HEK293 (cell line): ENCODE results near the gene BLTP3B.

Source experiments
- CTCF ChIA-PET: fragments of 350-600 bp; formaldehyde crosslinking; extraction: SDS; loops from one replicate; lab custom pipeline; 2021; ENCODE audit warnings: antibody characterized with exemption; lab: Yijun Ruan, JAX
- POLR2A ChIA-PET: fragments of 300-600 bp; formaldehyde crosslinking; extraction: SDS; loops from one replicate; lab custom pipeline; 2020; ENCODE audit warnings: antibody characterized with exemption, inconsistent platforms; lab: Yijun Ruan, JAX
- H3K27ac ChIP-seq: fragments of 200-500 bp; sonication (Bioruptor generic); 2 replicates; pipeline ENCODE4 v1.5.1; 2014; ENCODE audit warnings: low read depth, low read length, control low read depth, inconsistent platforms; ENCODE audit errors: extremely low read depth
- H3K36me3 ChIP-seq, 2 experiments: fragments of 200-500 bp in 1 of 2; sonication (Bioruptor generic) in 1 of 2; 1 replicate in 1 of 2; 2 replicates in 1 of 2; pipeline ENCODE4 v1.5.1; 2014 to 2017; ENCODE audit warnings: inconsistent platforms in 2 of 2, low read length in 2 of 2; ENCODE audit not compliant: control insufficient read depth in 2 of 2, insufficient read depth in 1 of 2
- H3K4me1 ChIP-seq: fragments of 200-500 bp; sonication (Bioruptor generic); 2 replicates; pipeline ENCODE4 v1.5.1; 2014; ENCODE audit warnings: mild to moderate bottlenecking, low read length, inconsistent platforms; ENCODE audit not compliant: control insufficient read depth, insufficient read depth
- H3K4me3 ChIP-seq: 2 replicates; pipeline ENCODE4 v1.5.1; 2011; ENCODE audit warnings: low read depth, mild to moderate bottlenecking, control low read depth, low read length, moderate library complexity
- H3K9me3 ChIP-seq: fragments of 200-500 bp; sonication (Bioruptor generic); 2 replicates; pipeline ENCODE4 v1.5.1; 2014; ENCODE audit warnings: low read depth, low read length, inconsistent platforms; ENCODE audit not compliant: control insufficient read depth, insufficient read depth
- KLF10 ChIP-seq: fragments of 450-650 bp; IDR thresholded peaks from 2 replicates; pipeline ENCODE4 v1.5.1; 2018; ENCODE audit warnings: missing biosample characterization, mild to moderate bottlenecking, missing genetic modification characterization
- MYNN ChIP-seq: fragments of 450-650 bp; formaldehyde crosslinking; IDR thresholded peaks from 2 replicates; pipeline ENCODE4 v1.5.1; 2016; ENCODE audit warnings: missing biosample characterization, missing genetic modification characterization, borderline replicate concordance
- RBAK ChIP-seq: fragments of 450-650 bp; formaldehyde crosslinking; IDR thresholded peaks from 2 replicates; pipeline ENCODE4 v1.5.1; 2016; ENCODE audit warnings: missing biosample characterization, missing genetic modification characterization
- SP7 ChIP-seq: fragments of 450-650 bp; formaldehyde crosslinking; IDR thresholded peaks from 2 replicates; pipeline ENCODE4 v1.5.1; 2016; ENCODE audit warnings: missing biosample characterization, missing genetic modification characterization
- ZEB2 ChIP-seq: fragments of 450-650 bp; formaldehyde crosslinking; IDR thresholded peaks from 2 replicates; pipeline ENCODE4 v1.5.1; 2016; ENCODE audit warnings: missing biosample characterization, missing genetic modification characterization
- ZNF19 ChIP-seq: fragments of 450-650 bp; formaldehyde crosslinking; IDR thresholded peaks from 2 replicates; pipeline ENCODE4; 2016; ENCODE audit warnings: missing biosample characterization, missing genetic modification characterization, low read depth
- ZNF223 ChIP-seq: fragments of 450-650 bp; formaldehyde crosslinking; IDR thresholded peaks from 2 replicates; pipeline ENCODE4 v1.5.1; 2016; ENCODE audit warnings: missing biosample characterization, missing genetic modification characterization
- ZNF23 ChIP-seq: fragments of 450-650 bp; formaldehyde crosslinking; IDR thresholded peaks from 2 replicates; pipeline ENCODE4 v1.5.1; 2016; ENCODE audit warnings: missing biosample characterization, missing genetic modification characterization, borderline replicate concordance
- ZNF335 ChIP-seq: fragments of 450-650 bp; formaldehyde crosslinking; conservative IDR thresholded peaks from 2 replicates; pipeline ENCODE4 v1.5.1; 2016; ENCODE audit warnings: missing biosample characterization, missing genetic modification characterization
- ZNF366 ChIP-seq: fragments of 450-650 bp; formaldehyde crosslinking; conservative IDR thresholded peaks from 2 replicates; pipeline ENCODE4 v1.5.1; 2016; ENCODE audit warnings: missing biosample characterization, missing genetic modification characterization
- ZNF37A ChIP-seq: fragments of 450-650 bp; IDR thresholded peaks from 2 replicates; pipeline ENCODE4 v1.5.1; 2018; ENCODE audit warnings: missing biosample characterization, missing genetic modification characterization
- ZNF560 ChIP-seq: fragments of 450-650 bp; formaldehyde crosslinking; IDR thresholded peaks from 2 replicates; pipeline ENCODE4 v1.5.1; 2017; ENCODE audit warnings: missing biosample characterization, missing genetic modification characterization, borderline replicate concordance
- ZNF600 ChIP-seq: fragments of 450-650 bp; formaldehyde crosslinking; IDR thresholded peaks from 2 replicates; pipeline ENCODE4 v1.5.1; 2016; ENCODE audit warnings: missing biosample characterization, missing genetic modification characterization
- ZNF629 ChIP-seq: fragments of 450-650 bp; formaldehyde crosslinking; IDR thresholded peaks from 2 replicates; pipeline ENCODE4 v1.5.1; 2017; ENCODE audit warnings: missing biosample characterization, missing genetic modification characterization
- ZNF658 ChIP-seq: fragments of 450-650 bp; formaldehyde crosslinking; IDR thresholded peaks from 2 replicates; pipeline ENCODE4; 2016; ENCODE audit warnings: missing biosample characterization, missing genetic modification characterization
- ZNF701 ChIP-seq: fragments of 450-650 bp; formaldehyde crosslinking; IDR thresholded peaks from 2 replicates; pipeline ENCODE4 v1.5.1; 2016; ENCODE audit warnings: missing biosample characterization, missing genetic modification characterization
- TF ChIP-seq, protein P1 (sequence below): fragments of 450-650 bp; formaldehyde crosslinking; IDR thresholded peaks from 2 replicates; pipeline ENCODE4 v1.5.1; 2016; ENCODE audit warnings: missing biosample characterization, missing genetic modification characterization
- TF ChIP-seq, protein P2 (sequence below): fragments of 450-650 bp; formaldehyde crosslinking; IDR thresholded peaks from 2 replicates; pipeline ENCODE4 v1.5.1; 2017; ENCODE audit warnings: missing biosample characterization, missing genetic modification characterization
- TF ChIP-seq, protein P3 (sequence below): fragments of 450-650 bp; formaldehyde crosslinking; IDR thresholded peaks from 2 replicates; pipeline ENCODE4 v1.5.1; 2017; ENCODE audit warnings: missing biosample characterization, missing genetic modification characterization
- TF ChIP-seq, protein P4 (sequence below): sonication (generic); formaldehyde crosslinking; IDR thresholded peaks from 2 replicates; pipeline ENCODE4 v1.8.1; 2022; ENCODE audit warnings: mild to moderate bottlenecking, moderate library complexity, missing genetic modification reagents
- TF ChIP-seq, protein P5 (sequence below): fragments of 450-650 bp; formaldehyde crosslinking; IDR thresholded peaks from 2 replicates; pipeline ENCODE4 v1.5.1; 2016; ENCODE audit warnings: missing biosample characterization, missing genetic modification characterization
- TF ChIP-seq, protein P6 (sequence below): fragments of 450-650 bp; formaldehyde crosslinking; IDR thresholded peaks from 2 replicates; pipeline ENCODE4 v1.5.1; 2016; ENCODE audit warnings: missing biosample characterization, missing genetic modification characterization
- TF ChIP-seq, protein P7 (sequence below): fragments of 450-650 bp; formaldehyde crosslinking; IDR thresholded peaks from 2 replicates; pipeline ENCODE4 v1.5.1; 2016; ENCODE audit warnings: missing biosample characterization, missing genetic modification characterization, borderline replicate concordance
- TF ChIP-seq, protein P8 (sequence below): fragments of 450-650 bp; formaldehyde crosslinking; optimal IDR thresholded peaks from 2 replicates; pipeline ENCODE3; 2016; ENCODE audit warnings: missing biosample characterization, mild to moderate bottlenecking, missing genetic modification characterization

The BLTP3B gene

DNA sequence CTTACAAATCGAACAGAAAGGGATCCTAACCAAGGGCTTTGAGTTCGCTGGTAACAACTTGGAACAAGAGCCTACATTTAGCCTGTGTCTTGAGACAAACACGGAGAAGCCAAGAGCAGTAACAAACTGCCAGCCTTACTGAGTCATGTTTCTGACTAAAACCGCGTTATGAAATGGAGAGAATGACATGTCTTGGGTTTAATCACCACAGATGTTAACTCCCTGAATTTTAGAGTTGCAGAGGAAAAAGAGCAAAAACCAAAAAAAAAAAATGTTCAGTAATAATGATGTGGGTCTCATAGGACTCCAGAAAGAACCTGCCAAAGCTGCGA is 1.0 kb downstream of the BLTP3B start:
- Histone ChIP-seq H3K9me3 (no peaks in the 10 kb centered on the region), H3K4me1 (peaks cover 5% of the 10 kb centered on the region; the same call in 1 of the 2 replicates), H3K4me3 (peak overlapping the region; percentile 91), H3K27ac (peak overlapping the region; percentile 89), H3K36me3 (no peaks in the 10 kb centered on the region)
- POLR2A ChIA-PET, result no interaction called here
- TF ChIP-seq, protein P1, sequence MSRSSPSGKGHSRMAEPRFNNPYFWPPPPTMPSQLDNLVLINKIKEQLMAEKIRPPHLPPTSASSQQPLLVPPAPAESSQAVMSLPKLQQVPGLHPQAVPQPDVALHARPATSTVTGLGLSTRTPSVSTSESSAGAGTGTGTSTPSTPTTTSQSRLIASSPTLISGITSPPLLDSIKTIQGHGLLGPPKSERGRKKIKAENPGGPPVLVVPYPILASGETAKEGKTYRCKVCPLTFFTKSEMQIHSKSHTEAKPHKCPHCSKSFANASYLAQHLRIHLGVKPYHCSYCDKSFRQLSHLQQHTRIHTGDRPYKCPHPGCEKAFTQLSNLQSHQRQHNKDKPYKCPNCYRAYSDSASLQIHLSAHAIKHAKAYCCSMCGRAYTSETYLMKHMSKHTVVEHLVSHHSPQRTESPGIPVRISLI (tag by site-specific recombination), result 0 out of 2 replicates have a peak, but pooled peaks have one; percentile 29
- TF ChIP-seq KLF10 (tag by site-specific recombination) (no peak), SP7 (tag by site-specific recombination) (0 out of 2 replicates have a peak, but pooled peaks have one; percentile 32), ZEB2 (0 out of 2 replicates have a peak, but pooled peaks have one; percentile 25), ZNF19 (tag by site-specific recombination) (no peak), ZNF366 (tag by site-specific recombination) (peak; percentile 78; the same call in 1 of the 2 replicates), ZNF560 (tag by site-specific recombination) (no peak), RBAK (tag by site-specific recombination) (no peak), ZNF37A (tag by site-specific recombination) (no peak), MYNN (no peak), ZNF23 (tag by site-specific recombination) (no peak), ZNF629 (tag by site-specific recombination) (peak; percentile 47; the same call in 1 of the 2 replicates), ZNF335 (tag by site-specific recombination) (peak; percentile 98), ZNF701 (tag by site-specific recombination) (no peak), ZNF600 (tag by site-specific recombination) (no peak; the same call in 1 of the 2 replicates), ZNF223 (tag by site-specific recombination) (no peak), ZNF658 (tag by site-specific recombination) (no peak)
- TF ChIP-seq, protein P2, sequence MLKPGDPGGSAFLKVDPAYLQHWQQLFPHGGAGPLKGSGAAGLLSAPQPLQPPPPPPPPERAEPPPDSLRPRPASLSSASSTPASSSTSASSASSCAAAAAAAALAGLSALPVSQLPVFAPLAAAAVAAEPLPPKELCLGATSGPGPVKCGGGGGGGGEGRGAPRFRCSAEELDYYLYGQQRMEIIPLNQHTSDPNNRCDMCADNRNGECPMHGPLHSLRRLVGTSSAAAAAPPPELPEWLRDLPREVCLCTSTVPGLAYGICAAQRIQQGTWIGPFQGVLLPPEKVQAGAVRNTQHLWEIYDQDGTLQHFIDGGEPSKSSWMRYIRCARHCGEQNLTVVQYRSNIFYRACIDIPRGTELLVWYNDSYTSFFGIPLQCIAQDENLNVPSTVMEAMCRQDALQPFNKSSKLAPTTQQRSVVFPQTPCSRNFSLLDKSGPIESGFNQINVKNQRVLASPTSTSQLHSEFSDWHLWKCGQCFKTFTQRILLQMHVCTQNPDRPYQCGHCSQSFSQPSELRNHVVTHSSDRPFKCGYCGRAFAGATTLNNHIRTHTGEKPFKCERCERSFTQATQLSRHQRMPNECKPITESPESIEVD (tag by site-specific recombination), result 0 out of 2 replicates have a peak, but pooled peaks have one; percentile 26
- TF ChIP-seq, protein P3, sequence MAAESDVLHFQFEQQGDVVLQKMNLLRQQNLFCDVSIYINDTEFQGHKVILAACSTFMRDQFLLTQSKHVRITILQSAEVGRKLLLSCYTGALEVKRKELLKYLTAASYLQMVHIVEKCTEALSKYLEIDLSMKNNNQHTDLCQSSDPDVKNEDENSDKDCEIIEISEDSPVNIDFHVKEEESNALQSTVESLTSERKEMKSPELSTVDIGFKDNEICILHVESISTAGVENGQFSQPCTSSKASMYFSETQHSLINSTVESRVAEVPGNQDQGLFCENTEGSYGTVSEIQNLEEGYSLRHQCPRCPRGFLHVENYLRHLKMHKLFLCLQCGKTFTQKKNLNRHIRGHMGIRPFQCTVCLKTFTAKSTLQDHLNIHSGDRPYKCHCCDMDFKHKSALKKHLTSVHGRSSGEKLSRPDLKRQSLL (tag by site-specific recombination), result no peak
- TF ChIP-seq, protein P4, sequence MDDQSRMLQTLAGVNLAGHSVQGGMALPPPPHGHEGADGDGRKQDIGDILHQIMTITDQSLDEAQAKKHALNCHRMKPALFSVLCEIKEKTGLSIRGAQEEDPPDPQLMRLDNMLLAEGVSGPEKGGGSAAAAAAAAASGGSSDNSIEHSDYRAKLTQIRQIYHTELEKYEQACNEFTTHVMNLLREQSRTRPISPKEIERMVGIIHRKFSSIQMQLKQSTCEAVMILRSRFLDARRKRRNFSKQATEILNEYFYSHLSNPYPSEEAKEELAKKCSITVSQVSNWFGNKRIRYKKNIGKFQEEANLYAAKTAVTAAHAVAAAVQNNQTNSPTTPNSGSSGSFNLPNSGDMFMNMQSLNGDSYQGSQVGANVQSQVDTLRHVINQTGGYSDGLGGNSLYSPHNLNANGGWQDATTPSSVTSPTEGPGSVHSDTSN (CRISPR knock-in tag), result no peak
- TF ChIP-seq, protein P5, sequence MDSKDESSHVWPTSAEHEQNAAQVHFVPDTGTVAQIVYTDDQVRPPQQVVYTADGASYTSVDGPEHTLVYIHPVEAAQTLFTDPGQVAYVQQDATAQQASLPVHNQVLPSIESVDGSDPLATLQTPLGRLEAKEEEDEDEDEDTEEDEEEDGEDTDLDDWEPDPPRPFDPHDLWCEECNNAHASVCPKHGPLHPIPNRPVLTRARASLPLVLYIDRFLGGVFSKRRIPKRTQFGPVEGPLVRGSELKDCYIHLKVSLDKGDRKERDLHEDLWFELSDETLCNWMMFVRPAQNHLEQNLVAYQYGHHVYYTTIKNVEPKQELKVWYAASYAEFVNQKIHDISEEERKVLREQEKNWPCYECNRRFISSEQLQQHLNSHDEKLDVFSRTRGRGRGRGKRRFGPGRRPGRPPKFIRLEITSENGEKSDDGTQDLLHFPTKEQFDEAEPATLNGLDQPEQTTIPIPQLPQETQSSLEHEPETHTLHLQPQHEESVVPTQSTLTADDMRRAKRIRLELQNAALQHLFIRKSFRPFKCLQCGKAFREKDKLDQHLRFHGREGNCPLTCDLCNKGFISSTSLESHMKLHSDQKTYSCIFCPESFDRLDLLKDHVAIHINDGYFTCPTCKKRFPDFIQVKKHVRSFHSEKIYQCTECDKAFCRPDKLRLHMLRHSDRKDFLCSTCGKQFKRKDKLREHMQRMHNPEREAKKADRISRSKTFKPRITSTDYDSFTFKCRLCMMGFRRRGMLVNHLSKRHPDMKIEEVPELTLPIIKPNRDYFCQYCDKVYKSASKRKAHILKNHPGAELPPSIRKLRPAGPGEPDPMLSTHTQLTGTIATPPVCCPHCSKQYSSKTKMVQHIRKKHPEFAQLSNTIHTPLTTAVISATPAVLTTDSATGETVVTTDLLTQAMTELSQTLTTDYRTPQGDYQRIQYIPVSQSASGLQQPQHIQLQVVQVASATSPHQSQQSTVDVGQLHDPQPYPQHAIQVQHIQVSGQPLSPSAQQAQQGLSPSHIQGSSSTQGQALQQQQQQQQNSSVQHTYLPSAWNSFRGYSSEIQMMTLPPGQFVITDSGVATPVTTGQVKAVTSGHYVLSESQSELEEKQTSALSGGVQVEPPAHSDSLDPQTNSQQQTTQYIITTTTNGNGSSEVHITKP (tag by site-specific recombination), result peak; percentile 39; the same call in 1 of the 2 replicates
- TF ChIP-seq, protein P6, sequence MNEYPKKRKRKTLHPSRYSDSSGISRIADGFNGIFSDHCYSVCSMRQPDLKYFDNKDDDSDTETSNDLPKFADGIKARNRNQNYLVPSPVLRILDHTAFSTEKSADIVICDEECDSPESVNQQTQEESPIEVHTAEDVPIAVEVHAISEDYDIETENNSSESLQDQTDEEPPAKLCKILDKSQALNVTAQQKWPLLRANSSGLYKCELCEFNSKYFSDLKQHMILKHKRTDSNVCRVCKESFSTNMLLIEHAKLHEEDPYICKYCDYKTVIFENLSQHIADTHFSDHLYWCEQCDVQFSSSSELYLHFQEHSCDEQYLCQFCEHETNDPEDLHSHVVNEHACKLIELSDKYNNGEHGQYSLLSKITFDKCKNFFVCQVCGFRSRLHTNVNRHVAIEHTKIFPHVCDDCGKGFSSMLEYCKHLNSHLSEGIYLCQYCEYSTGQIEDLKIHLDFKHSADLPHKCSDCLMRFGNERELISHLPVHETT (tag by site-specific recombination), result 0 out of 2 replicates have a peak, but pooled peaks have one; percentile 42
- TF ChIP-seq, protein P7, sequence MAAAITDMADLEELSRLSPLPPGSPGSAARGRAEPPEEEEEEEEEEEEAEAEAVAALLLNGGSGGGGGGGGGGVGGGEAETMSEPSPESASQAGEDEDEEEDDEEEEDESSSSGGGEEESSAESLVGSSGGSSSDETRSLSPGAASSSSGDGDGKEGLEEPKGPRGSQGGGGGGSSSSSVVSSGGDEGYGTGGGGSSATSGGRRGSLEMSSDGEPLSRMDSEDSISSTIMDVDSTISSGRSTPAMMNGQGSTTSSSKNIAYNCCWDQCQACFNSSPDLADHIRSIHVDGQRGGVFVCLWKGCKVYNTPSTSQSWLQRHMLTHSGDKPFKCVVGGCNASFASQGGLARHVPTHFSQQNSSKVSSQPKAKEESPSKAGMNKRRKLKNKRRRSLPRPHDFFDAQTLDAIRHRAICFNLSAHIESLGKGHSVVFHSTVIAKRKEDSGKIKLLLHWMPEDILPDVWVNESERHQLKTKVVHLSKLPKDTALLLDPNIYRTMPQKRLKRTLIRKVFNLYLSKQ (tag by site-specific recombination), result no peak
- TF ChIP-seq, protein P8, sequence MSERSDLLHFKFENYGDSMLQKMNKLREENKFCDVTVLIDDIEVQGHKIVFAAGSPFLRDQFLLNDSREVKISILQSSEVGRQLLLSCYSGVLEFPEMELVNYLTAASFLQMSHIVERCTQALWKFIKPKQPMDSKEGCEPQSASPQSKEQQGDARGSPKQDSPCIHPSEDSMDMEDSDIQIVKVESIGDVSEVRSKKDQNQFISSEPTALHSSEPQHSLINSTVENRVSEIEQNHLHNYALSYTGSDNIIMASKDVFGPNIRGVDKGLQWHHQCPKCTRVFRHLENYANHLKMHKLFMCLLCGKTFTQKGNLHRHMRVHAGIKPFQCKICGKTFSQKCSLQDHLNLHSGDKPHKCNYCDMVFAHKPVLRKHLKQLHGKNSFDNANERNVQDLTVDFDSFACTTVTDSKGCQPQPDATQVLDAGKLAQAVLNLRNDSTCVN (tag by site-specific recombination), result no peak
- CTCF ChIA-PET, result interaction anchor here (0.7 kb wide), 1 partner anchor 67 kb away, joined by 3 read pairs; no protein-coding TSS in a partner anchor
